Measurements from ENCODE around the gene DAB2IP.

- no peak for TF ChIP-seq POLR2AphosphoS5 (IDR thresholded peaks at IDR 0.05; ENCODE audit: low read depth, low read length)
- no peak for TF ChIP-seq CTCF (IDR thresholded peaks at IDR 0.05 in 2 of 3, conservative IDR thresholded peaks at IDR 0.05 in 1 of 3; ENCODE audit: borderline replicate concordance in 1 of 3, insufficient read depth in 1 of 3, low read depth in 2 of 3, low read length in 2 of 3)
- no peak for TF ChIP-seq YY1 (IDR thresholded peaks at IDR 0.05; ENCODE audit: extremely low read depth, insufficient replicate concordance, low read depth, low read length)
- TF ChIP-seq RAD21 (IDR thresholded peaks at IDR 0.05; ENCODE audit: low read depth): no peak
- no peak for TF ChIP-seq SP1 (IDR thresholded peaks at IDR 0.05; ENCODE audit: low read depth)
- TF ChIP-seq MAX (IDR thresholded peaks at IDR 0.05): no peak
- TF ChIP-seq EZH2phosphoT487 (IDR thresholded peaks at IDR 0.05; ENCODE audit: borderline replicate concordance): no peak
- TF ChIP-seq FOSL1 (IDR thresholded peaks at IDR 0.05; ENCODE audit: low read depth): no peak
- TF ChIP-seq REST (IDR thresholded peaks at IDR 0.05; ENCODE audit: low read depth): no peak
Observed at GRCh38 chr9:121683652-121684051, 32.2 kb downstream of the DAB2IP start.

All from HCT116 (cell line).